ENCODE data around the gene AMMECR1.

- TF ChIP-seq EZH2 (IDR thresholded peaks at IDR 0.05; ENCODE audit: insufficient read depth, poor library complexity, severe bottlenecking), result no peak
- TF ChIP-seq EZH2phosphoT487 (IDR thresholded peaks at IDR 0.05; ENCODE audit: insufficient read depth, low read depth), result no peak
These were observed 49.0 kb downstream of the AMMECR1 start for GRCh38 chrX:110268886-110269285.

Measured in GM23248 (cell line).